Posterior cingulate gyrus (tissue), 11 donors: ENCODE results near the gene DCAF6.

Source experiments
- DNase-seq, 10 donors: peaks; one replicate each; pipeline versions ENCODE4 v3.0.0 to v3.0.0-alpha.2; 2020 to 2021; ENCODE audit warnings: mixed read lengths in 3 of 10
- intact Hi-C: fragments of 100-400 bp; cut with DNase I; formaldehyde crosslinking; loops from one replicate; pipeline ENCODE4 v1.15.1; 2023

DCAF6 gene

DNA sequence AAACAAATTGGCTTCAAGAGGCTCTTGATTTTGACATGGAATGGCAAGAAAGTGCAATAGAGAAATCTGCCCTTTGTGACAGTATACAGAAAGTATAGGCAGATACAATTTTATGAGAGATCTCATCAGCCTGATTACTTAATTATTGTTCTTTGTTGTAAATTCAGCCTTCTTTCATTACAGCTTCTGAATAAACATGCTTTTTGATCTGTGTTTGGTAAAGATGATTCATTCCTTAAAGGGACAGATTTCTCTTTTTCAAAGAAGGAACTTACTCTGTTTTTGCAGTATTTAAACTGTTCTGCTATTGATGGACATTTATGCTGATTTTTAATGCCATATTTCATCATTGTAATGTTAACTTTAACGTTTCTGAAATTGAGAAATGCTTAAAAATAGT is 14.1 kb downstream of the DCAF6 start:
- intact Hi-C loops, result no loop called here
- DNase-seq, result no peak

DNA sequence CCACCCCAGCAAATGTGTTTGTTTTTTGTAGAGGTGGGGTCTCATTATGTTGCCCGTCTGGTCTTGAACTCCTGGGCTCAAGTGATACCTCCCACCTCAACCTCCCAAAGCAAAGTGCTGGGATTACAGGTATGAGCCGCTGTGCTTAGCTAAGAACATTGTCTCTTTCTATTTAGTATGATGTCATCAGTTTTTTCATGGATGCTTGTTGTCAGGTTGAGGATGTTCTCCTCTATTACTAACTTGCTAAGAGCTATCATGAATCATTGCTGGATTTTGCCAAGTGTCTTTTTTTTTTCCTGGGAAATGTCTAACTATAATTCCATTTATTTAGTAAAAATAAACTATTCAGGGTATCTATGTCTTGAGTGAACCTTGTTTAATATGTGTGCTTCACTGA is 19.4 kb downstream of the DCAF6 start:
- DNase-seq, result no peak
- intact Hi-C loops, result no loop called here

DNA sequence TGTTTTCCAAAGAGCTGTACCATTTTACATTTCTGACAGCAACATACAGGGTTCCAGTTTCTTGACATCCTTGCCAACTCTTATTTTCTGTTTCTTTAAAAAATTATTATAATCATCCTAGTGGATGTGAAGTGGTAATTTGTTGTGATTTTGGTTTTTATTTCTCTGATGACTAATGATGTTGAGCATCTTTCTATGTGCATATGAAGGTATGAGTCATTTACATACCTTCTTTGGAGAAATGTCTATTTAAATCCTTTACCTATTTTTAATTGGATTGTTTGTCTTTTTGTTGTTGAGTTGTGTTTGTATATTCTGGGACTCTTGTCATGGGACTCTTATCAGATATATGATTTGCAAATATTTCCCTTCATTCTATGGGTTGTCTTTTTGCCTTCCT is 21.2 kb downstream of the DCAF6 start:
- DNase-seq, result no peak
- intact Hi-C loops, result no loop called here

DNA sequence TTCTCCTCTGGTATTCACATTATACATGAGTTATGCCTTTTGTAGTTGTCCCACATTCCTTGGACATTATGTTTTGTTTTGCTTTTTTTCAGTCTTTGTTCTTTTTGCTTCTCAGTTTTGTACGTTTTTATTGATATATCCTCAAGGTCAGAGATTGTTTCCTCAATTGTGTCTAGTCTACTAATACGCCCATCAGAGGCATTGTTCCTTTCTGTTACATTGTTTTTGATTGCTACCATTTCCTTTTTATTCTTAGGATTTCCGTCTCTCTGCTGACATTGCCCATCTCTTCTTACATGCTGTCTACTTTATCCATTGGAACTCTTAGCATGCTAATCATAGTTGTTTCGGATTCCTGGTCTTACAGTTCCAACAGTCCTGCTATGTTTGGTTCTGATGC is 28.2 kb downstream of the DCAF6 start:
- DNase-seq, result no peak
- intact Hi-C loops, result no loop called here

DNA sequence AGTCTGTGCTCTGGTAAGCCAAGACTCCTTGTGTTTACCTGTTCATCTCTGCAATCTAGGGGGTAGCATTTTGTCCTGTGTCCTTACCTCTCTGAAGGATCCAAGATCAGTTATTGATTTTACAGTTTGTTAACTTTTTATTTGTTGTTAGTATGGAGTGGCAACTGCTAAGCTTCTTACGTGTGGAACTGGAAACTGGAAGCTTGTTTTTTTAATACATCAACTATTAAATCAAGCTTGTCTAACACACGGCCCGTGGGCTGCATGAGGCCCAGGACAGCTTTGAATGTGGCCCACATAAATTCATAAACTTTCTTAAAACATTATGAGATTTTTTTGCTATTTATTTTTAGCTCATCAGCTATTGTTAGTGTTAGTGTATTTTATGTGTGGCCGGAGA is 29.6 kb downstream of the DCAF6 start:
- intact Hi-C loops, result no loop called here

DNA sequence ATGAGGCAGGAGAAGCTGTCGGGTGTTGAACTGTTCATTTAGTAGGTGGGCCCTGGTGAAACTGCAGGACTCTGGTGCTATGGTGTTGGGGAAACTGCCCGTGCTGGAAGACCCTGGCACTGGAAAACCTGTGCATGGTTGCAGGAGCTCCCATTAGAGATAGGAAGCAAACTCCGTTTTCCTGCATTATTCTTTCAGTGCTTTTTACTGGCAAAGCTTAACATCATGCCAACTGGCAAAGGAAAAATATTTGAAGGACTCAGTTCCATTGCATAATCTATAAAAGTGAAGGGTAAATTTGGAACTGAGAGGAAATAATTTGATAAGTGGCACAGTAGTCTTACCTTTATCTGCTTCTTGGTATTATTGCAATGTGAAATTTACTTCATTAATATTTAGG is 32.1 kb downstream of the DCAF6 start:
- DNase-seq, result no peak
- intact Hi-C loops, result no loop called here

More for the DNA sequence above, 29.6 kb downstream of the DCAF6 start:
- DNase-seq, result no peak

DNA sequence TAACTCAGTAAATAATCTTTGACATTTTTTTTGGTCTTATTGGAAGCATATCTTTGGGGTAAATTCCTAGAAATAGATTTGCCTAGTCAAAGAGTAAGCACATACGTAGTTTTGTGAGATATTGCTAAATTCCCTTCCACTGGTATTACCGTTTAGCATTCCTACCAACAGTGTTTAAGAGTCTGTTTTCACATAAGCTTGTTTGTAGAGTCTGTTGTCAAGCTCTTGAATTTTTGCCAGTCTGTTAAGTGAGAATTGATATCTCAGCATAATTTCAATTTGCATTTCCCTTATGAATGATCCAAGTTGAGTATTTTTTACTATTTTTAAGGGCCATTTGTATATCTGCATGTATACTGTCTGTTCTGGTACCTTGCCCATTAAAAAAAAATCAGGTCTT is 37.3 kb downstream of the DCAF6 start:
- no peak for DNase-seq
- intact Hi-C loops, result no loop called here

DNA sequence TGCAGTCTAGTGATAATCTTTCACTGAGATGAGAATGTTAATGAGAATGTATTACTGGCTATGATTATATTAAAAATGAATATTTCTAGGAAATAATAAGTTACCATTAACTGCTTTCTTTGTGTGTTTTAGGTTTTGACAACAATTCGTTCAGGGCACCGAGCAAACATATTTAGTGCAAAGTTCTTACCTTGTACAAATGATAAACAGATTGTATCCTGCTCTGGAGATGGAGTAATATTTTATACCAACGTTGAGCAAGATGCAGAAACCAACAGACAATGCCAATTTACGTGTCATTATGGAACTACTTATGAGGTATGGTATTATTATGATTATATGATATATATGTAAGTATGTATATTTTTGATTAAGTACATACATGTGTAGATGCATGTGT is 38.2 kb downstream of the DCAF6 start:
- intact Hi-C loops, result no loop called here

DNA sequence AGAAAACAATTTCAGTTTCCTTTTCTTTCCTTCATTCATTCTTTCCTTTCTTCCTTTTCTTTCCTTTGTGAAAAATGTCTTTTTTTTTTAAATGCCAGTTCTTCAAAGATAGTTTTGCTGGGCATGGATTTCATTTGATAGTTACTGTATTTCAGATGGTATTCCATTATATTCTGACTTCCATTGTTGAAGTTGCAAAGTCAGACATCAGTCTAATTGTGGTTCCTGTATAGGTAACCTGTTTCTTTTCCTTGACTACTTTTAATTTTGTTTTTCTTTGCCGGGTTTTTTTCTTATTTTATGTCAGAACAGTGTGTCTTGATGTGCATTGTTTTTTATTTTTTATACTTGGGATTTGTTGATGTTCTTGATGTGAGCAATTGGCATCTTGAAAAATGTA is 40.8 kb downstream of the DCAF6 start:
- no peak for DNase-seq

More for the DNA sequence above, 38.2 kb downstream of the DCAF6 start:
- DNase-seq, result no peak

DNA sequence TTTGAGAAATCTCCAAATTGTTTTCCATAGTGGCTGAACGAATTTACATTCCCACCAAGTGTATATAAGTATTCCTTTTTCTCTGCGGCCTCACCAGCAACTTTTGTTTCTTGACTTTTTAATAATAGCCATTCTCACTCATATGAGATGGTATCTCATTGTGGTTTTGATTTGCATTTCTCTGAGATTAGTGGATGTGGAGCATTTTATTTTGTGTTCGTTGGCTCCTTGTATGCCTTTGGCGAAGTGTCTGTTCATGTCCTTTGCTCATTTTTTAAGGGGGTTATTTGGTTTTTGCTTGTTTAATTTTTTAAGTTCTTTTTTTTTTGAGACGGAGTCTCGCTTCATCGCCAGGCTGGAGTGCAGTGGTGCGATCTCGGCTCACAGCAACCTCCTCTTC is 45.5 kb downstream of the DCAF6 start:
- DNase-seq, result no peak
- intact Hi-C loops, result no loop called here

More for the DNA sequence above, 40.8 kb downstream of the DCAF6 start:
- intact Hi-C loops, result no loop called here

DNA sequence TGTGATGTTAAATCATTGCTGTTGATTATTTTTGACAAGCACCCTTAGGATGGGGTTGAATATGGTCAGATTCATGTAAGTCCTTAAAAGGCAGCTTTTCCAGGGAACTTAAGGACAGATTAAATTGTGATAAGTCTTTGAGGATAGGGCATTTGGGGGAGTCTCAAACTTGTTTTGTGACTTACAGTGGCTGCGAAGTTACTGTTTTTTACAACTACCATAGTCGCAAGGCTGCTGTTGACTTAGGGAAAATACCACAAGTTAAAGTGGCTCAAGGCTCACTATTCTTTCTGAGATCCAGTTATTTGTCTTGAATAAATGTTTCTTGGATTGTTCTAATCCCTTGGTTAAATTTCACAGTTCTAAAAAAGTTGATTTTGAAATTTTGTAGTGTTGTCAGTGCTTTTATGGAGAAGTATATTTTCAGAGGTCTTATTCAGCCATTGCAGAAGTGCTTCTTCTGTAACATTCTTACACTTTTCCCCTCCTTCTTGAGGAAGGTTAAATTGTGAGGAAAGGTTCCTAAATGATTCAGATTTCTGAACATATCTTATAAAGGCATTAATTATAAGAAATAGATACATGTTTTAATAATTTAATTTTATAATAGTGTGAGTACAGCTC is 47.4 kb downstream of the DCAF6 start:
- no peak for DNase-seq
- intact Hi-C loops, result no loop called here

DNA sequence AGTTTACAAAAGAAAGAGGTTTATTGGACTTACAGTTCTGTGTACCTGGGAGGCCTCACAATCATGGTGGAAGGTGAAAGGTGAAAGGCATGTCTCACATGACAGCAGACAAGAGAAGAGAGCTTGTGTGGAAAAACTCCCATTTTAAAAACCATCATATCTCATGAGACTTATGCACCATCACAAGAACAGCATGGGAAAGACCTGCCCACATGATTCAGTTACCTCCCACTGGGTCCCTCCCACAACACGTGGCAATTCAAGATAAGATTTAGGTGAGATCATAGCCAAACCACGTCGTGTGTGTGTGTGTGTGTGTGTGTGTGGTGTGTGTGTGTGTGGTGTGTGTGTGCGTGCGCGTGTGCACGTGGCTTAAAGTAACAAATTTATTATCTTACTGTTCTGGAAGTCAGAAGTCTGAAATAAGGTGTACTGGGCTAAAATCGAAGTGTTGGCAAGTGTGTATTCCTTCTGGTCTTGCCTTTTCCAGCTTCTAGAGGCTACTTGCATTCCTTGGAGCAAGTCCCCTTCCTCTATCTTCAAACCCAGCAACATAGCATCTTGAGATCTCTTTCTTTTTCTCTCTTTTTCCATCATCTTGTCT is 48.5 kb downstream of the DCAF6 start:
- DNase-seq, result no peak

DNA sequence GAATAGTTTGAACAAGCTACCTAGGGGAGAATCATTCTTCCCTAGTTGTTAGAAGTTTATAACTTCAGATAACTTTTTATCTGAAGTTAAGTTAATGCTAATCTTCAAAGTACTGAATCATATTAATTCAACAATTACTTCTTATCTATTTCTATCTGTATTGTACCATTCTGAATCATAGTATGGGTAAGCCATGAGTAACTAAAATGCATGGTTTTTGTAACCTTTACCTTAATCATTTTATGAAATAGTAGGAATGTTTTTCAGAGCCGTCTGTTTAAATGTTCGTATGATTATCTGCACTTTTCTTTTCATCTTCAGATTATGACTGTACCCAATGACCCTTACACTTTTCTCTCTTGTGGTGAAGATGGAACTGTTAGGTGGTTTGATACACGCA is 50.7 kb downstream of the DCAF6 start:
- intact Hi-C loops, result no loop called here
- DNase-seq, result no peak

More for the DNA sequence above, 48.5 kb downstream of the DCAF6 start:
- intact Hi-C loops, result no loop called here

DNA sequence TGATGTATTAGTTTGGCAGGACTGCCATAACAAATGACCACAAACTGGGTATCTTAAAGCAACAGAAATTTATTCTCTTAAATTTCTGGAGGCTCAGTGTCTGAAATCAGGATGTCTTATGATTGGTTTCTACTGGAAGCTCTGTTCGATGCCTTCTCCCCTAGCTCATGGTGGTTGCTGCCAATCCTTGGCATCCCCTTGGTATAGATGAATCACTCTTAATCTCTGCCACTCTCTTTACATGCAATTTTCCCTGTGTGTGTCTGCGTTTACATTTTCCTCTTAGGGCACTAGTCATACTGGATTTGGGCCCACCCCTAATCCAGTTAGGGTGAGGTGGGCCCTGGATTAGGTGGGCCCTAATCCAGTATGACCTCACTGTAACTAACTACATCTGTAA is 55.1 kb downstream of the DCAF6 start:
- intact Hi-C loops, result no loop called here

DNA sequence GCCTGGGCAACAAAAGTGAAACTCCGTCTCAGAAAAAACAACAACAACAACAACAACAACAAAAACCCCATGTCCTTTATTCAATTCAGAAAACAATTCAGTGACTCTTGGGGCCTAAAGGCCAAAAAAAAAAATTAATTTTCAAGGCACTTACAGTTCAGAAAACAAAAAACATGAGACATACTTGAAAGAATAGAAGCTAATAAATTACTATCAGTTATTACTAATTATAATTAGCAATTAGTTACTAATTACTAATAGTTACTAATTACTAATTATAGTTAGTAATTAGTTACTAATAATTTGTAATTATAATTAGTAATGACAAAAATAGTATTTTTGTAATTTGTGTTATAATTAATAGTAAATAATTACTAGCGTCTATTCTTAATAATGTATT is 57.2 kb downstream of the DCAF6 start:
- intact Hi-C loops, result no loop called here
- no peak for DNase-seq

More for the DNA sequence above, 55.1 kb downstream of the DCAF6 start:
- no peak for DNase-seq

DNA sequence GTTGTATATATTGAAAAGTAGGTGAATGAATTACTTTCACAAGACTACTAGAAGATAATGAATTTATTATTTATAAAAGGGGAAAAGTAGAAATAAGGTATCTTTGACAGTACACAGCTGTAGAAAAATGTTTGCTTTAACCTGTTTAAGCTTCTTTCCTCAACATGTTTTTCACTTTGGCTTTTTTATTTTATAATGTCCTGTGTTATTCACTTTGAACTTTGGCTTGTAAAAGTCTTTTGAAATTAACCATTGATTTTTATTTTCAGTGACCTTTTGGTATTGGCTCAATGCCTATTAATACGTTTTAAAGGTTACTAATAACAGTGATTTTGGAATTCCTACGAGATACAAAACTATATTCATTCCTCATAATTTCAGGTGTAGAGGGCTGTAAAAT is 58.1 kb downstream of the DCAF6 start:
- intact Hi-C loops, result no loop called here

DNA sequence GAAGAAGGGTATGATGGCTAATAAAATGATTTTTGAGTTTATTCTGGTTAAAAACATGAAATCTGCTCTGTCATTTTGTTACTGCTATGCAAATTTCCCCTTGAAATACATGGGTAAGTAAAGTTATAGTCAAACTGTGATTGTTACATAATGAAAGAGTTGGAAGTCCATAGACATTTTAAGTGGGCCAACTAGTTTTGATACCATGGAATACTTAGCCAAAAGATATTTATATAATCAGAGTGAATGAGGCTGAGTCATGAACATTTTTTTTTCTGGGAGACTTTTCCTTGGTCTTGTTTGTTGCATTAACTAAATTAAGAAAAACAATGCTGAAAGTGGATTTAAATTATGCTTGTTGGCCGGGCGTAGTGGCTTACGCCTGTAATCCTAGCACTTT is 58.6 kb downstream of the DCAF6 start:
- DNase-seq, result no peak
- intact Hi-C loops, result no loop called here

More for the DNA sequence above, 58.1 kb downstream of the DCAF6 start:
- DNase-seq, result no peak

DNA sequence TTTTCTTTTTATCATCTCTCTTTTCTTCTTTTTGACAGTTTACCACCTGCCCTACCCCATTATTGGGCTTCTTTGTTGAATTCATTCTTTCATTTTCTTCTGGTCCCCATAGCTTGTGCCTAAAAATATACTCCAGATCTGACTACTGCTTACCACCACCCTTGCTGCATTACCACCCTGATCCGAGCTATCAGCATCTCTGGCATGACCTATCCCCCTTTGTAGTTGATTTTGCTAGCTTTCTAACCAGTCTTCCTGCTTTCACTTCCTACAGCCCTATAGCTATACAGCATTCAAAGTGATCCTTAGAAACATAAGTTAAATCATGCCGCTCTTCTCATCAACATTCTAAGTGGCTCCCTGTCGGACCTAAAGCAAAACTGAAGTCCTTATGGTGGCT is 59.8 kb downstream of the DCAF6 start:
- no peak for DNase-seq
- intact Hi-C loops, result no loop called here

DNA sequence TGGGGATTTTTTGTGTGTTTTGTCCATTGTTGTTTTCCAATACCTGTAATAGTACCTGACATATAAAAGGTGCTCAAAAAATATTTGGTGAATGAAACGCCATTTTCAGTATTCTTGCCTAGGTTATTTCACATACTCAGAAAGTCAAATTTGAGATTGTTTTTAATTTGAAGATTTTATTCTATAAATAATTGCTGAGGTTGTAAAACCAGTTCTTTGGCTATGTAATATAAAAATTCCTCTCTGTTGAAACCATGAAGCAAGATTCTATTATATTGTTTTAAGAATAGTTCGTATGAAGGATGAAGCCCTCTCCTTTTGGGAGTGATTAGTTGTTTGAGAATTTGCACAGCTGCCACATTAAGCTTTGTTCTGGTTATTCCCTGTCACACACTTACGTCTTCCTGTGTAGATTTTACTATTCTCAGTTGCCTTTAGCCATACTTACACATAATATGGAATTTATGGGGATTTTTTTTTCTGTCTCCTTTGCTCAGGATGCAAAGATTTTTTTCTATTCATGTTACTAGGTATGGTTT is 60.6 kb downstream of the DCAF6 start:
- DNase-seq, result no peak
- intact Hi-C loops, result no loop called here

DNA sequence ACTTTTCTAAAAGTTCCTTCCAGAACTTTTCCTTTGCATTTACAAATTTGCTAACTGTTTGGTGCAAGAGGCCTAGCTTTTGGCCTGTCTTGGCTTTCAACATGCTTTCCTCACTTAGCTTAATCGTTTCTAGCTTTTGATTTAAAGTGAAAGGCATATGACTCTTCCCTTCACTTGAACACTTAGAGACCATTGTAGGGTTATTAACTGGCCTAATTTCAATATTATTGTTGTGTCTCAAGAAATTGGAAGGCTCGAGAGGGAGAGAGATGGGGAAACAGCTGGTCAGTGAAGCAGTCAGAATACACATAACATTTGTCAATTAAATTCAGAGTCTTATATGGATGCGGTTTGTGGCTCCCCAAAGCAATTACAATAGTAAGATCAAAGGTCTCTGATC is 63.4 kb downstream of the DCAF6 start:
- intact Hi-C loops, result no loop called here
- no peak for DNase-seq

DNA sequence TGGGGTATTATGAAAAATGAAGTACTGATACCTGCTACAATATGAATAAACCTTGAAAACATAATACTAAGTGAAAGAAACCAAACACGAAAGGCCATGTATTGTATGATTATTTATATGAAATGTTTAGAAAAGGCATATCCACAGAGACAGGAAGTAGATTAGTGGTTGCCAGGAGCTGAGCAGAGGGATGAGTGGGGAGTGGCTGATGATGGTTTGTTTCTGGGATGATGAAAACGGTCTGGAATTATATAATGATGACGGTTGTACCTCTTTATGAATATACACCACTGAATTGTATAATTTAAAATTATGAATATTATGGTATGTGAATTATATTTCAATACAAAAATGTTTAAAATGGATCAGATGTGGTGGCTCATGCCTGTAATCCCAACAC is 64.2 kb downstream of the DCAF6 start:
- intact Hi-C loops, result no loop called here
- DNase-seq, result no peak

DNA sequence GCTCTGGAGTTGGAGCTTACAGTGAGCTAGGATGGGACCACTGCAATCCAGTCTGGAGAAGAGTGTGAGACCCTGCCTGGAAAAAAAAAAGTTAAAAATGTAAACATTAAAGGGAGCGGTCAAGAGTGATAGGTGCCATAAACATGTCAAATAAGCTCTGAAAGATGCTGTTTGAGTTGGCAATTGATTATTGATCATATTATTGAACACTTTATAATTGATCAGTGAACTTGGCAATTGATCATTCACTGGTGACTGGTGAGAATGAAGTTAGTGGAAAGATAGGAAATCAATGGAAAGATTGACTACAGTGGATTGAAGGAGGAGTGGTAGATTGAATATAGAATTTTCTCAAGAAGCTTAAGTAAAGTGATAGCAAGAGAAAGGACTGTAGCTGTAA is 64.7 kb downstream of the DCAF6 start:
- DNase-seq, result no peak
- intact Hi-C loops, result no loop called here
